K562 (cell line): Measurements from ENCODE around the gene IGLON5. TPM values are rescaled to one million over a fixed set of nuclear protein-coding genes. Genes with fewer than 3 reads are reported as not detected.

ENCODE experiments used
- CREB3L1 ChIP-seq: fragments of 450-650 bp; IDR thresholded peaks from 2 replicates; pipeline ENCODE4 v1.6.1; 2014; ENCODE audit warnings: low read depth, mild to moderate bottlenecking, moderate library complexity, borderline replicate concordance
- DIDO1 ChIP-seq: fragments of 450-650 bp; IDR thresholded peaks from 2 replicates; pipeline ENCODE4 v1.6.1; 2016; ENCODE audit warnings: low read depth, missing biosample characterization, missing genetic modification characterization
- ERF ChIP-seq: fragments of 450-650 bp; formaldehyde crosslinking; IDR thresholded peaks from 2 replicates; pipeline ENCODE4 v1.4.0; 2020; ENCODE audit warnings: mild to moderate bottlenecking, mixed read lengths
- ESRRA ChIP-seq: fragments of 450-650 bp; IDR thresholded peaks from 2 replicates; pipeline ENCODE4 v1.6.1; 2014; ENCODE audit warnings: low read depth, mild to moderate bottlenecking, moderate library complexity, borderline replicate concordance
- ETV1 ChIP-seq: fragments of 450-650 bp; conservative IDR thresholded peaks from 2 replicates; pipeline ENCODE4 v1.6.1; 2016; ENCODE audit warnings: missing genetic modification characterization, control low read depth, low read depth, missing compliant biosample characterization
- GMEB1 ChIP-seq: fragments of 250-450 bp; sonication (Bioruptor Pico); IDR thresholded peaks from 2 replicates; pipeline ENCODE4 v1.4.0; 2020; ENCODE audit warnings: mild to moderate bottlenecking
- HMG20B ChIP-seq: fragments of 250-450 bp; sonication (Bioruptor Pico); IDR thresholded peaks from 2 replicates; pipeline ENCODE4 v1.5.0; 2021; ENCODE audit warnings: mild to moderate bottlenecking
- HMGN3 ChIP-seq: IDR thresholded peaks from 2 replicates; pipeline ENCODE4 v1.6.1; 2011; ENCODE audit warnings: borderline replicate concordance, low read depth, mild to moderate bottlenecking, mixed read lengths, low read length; ENCODE audit not compliant: insufficient read length; ENCODE audit errors: extremely low read depth
- HNRNPL ChIP-seq: fragments of 200-400 bp; formaldehyde crosslinking; IDR thresholded peaks from 2 replicates; pipeline ENCODE4 v1.6.1; 2017; ENCODE audit warnings: low read depth, mild to moderate bottlenecking, low read length
- ID3 ChIP-seq, 2 experiments: fragments of 250-450 bp in 1 of 2; fragments of 450-650 bp in 1 of 2; sonication (Bioruptor Pico) in 1 of 2; IDR thresholded peaks; 2 replicates each; pipeline versions ENCODE4 v1.6.1 to v1.8.0; 2016 to 2021; ENCODE audit warnings: mild to moderate bottlenecking in 2 of 2, moderate library complexity in 2 of 2, missing compliant biosample characterization in 1 of 2, missing genetic modification characterization in 1 of 2
- NBN ChIP-seq: fragments of 450-650 bp; IDR thresholded peaks from 2 replicates; pipeline ENCODE4 v1.6.1; 2016; ENCODE audit warnings: low read depth, mild to moderate bottlenecking
- NFE2 ChIP-seq: IDR thresholded peaks from 2 replicates; pipeline ENCODE4 v1.6.1; 2014; ENCODE audit warnings: antibody characterized with exemption, low read depth
- PBX2 ChIP-seq, 2 experiments: IDR thresholded peaks in 1 of 2; conservative IDR thresholded peaks in 1 of 2; 2 replicates each; pipeline ENCODE4 v1.6.1; 2016; ENCODE audit warnings: low read depth in 2 of 2, mild to moderate bottlenecking in 1 of 2, missing compliant biosample characterization in 1 of 2, missing genetic modification characterization in 1 of 2, moderate library complexity in 1 of 2
- PHF20 ChIP-seq: fragments of 450-650 bp; IDR thresholded peaks from 2 replicates; pipeline ENCODE4 v1.6.1; 2018; ENCODE audit not compliant: partially characterized antibody
- POLR2A ChIP-seq: fragments of 450-650 bp; conservative IDR thresholded peaks from 2 replicates; pipeline ENCODE4 v1.6.1; 2016
- POLR2AphosphoS5 ChIP-seq: IDR thresholded peaks from 2 replicates; pipeline ENCODE4 v1.6.1; 2011; ENCODE audit warnings: mild to moderate bottlenecking, low read depth, low read length, moderate library complexity; ENCODE audit not compliant: control insufficient read depth, insufficient read depth
- RBM34 ChIP-seq: fragments of 200-400 bp; formaldehyde crosslinking; IDR thresholded peaks from 2 replicates; pipeline ENCODE4 v1.6.1; 2018; ENCODE audit warnings: low read length, borderline replicate concordance; ENCODE audit not compliant: insufficient read depth
- SNRNP70 ChIP-seq: fragments of 200-400 bp; formaldehyde crosslinking; optimal IDR thresholded peaks from 2 replicates; pipeline ENCODE3; 2017; ENCODE audit warnings: low read depth, low read length
- TBL1XR1 ChIP-seq, 2 experiments: IDR thresholded peaks; 2 replicates each; pipeline ENCODE4 v1.6.1; 2012; ENCODE audit warnings: improper control_type of control experiment in 2 of 2, low read length in 2 of 2, mild to moderate bottlenecking in 1 of 2
- polyA plus RNA-seq, 8 experiments: library from polyadenylated mRNA; depleted of rRNA in 4 of 8; stranded (reverse) in 5 of 8; unstranded in 3 of 8; fragments of >200 nt; fragmentation: Nextera tagmentation in 2 of 8; fragmentation: Illumina TruSeq in 1 of 8; extraction: Ambion mirVana in 2 of 8; extraction: Trizol in 1 of 8; gene quantifications; 2 replicates each; pipeline versions ENCODE4 v1.2.1 to v1.2.3, GENCODE V29; 2011 to 2014; ENCODE audit warnings: inconsistent platforms in 1 of 8, missing spikeins in 1 of 8
- total RNA-seq, 7 experiments: library from RNA; depleted of rRNA in 6 of 7; stranded (reverse); fragments of >200 nt in 6 of 7; fragmentation: Illumina TruSeq in 2 of 7; extraction: Trizol in 2 of 7; gene quantifications; 2 replicates each; pipeline versions ENCODE4 v1.2.1 to v1.2.3, GENCODE V29; 2011 to 2021; ENCODE audit warnings: low replicate concordance in 1 of 7

The IGLON5 gene
- total and polyA plus RNA-seq, 9 of the 15 experiments (the other 6 are each of a cell fraction or from before 2014, with no cell fraction given) = 0.03 to 0.22 (median 0.14) TPM; not detected in 2

GRCh38 chr19:51339687-51340656, 28.5 kb downstream of the IGLON5 start (continued):
- TF ChIP-seq PBX2 (CRISPR knock-in tag; IDR thresholded peaks at IDR 0.05; ENCODE audit: low read depth) (no peak), PBX2 (tag; conservative IDR thresholded peaks at IDR 0.05; ENCODE audit: low read depth) (peak; percentile 73), GMEB1 (CRISPR knock-in tag) (peak; percentile 82), POLR2AphosphoS5 (peak; percentile 55; the same call in 1 of the 2 replicates), NFE2 (no peak), NBN (0 out of 2 replicates have a peak, but pooled peaks have one; percentile 58), ID3 (CRISPR knock-in tag; IDR thresholded peaks at IDR 0.05) (no peak), ID3 (tag; IDR thresholded peaks at IDR 0.05) (peak; percentile 75), ERF (CRISPR knock-in tag) (peak; percentile 69; the same call in 1 of the 2 replicates), TBL1XR1 (IDR thresholded peaks at IDR 0.05; ENCODE audit: low read length in 2 of 2) (no peak), SNRNP70 (no peak), CREB3L1 (peak; percentile 82; the same call in 1 of the 2 replicates), HMG20B (CRISPR knock-in tag) (no peak), HMGN3 (peak; percentile 92), HNRNPL (peak; percentile 82; the same call in 1 of the 2 replicates), PHF20 (peak; percentile 26), ESRRA (peak; percentile 87; the same call in 1 of the 2 replicates), ETV1 (tag) (peak; percentile 52), RBM34 (peak; percentile 39; the same call in 1 of the 2 replicates), DIDO1 (tag) (no peak), POLR2A (peak; percentile 54)
